GM23338 (cell line): ENCODE results near the gene PPP2R2B. TPM values are rescaled to one million over a fixed set of nuclear protein-coding genes. Genes with fewer than 3 reads are reported as not detected.
A peak's percentile ranks its signal among the peaks of the same experiment; 100 is the strongest.

ENCODE experiments used
- ATAC-seq: fragments of 200-7000 bp; cut with Tn5 transposase; 3 replicates; pipeline ENCODE4 v1.9.1; 2020
- DNase-seq: peaks from one replicate; pipeline ENCODE4 v3.0.0-alpha.2; 2015; ENCODE audit warnings: low spot score
- H2AFZ ChIP-seq: fragments of 200-600 bp; sonication (generic); 2 replicates; pipeline ENCODE4 v1.8.0; 2016; ENCODE audit warnings: antibody characterized with exemption, mild to moderate bottlenecking, moderate library complexity
- H3F3A ChIP-seq: fragments of 200-600 bp; sonication (generic); replicated peaks from 2 replicates; pipeline ENCODE4 v1.8.0; 2017; ENCODE audit warnings: antibody characterized with exemption, mixed run types, low read depth
- H3K27ac ChIP-seq: fragments of 200-600 bp; sonication (generic); 2 replicates; pipeline ENCODE4 v1.6.1; 2016; ENCODE audit warnings: low read depth
- H3K27me3 ChIP-seq: fragments of 200-600 bp; sonication (generic); 2 replicates; pipeline ENCODE4 v1.8.0; 2016; ENCODE audit warnings: mild to moderate bottlenecking, mixed run types, moderate library complexity; ENCODE audit not compliant: insufficient read depth
- H3K36me3 ChIP-seq: fragments of 200-600 bp; sonication (generic); 2 replicates; pipeline ENCODE4 v1.8.0; 2016; ENCODE audit warnings: mild to moderate bottlenecking; ENCODE audit not compliant: insufficient read depth
- H3K4me1 ChIP-seq: fragments of 200-600 bp; sonication (generic); 2 replicates; pipeline ENCODE4 v1.8.0; 2016; ENCODE audit warnings: mild to moderate bottlenecking, moderate library complexity; ENCODE audit not compliant: insufficient read depth
- H3K4me2 ChIP-seq: fragments of 200-600 bp; sonication (generic); 2 replicates; pipeline ENCODE4 v1.7.1; 2017; ENCODE audit warnings: mixed run types
- H3K4me3 ChIP-seq: fragments of 200-600 bp; sonication (generic); 2 replicates; pipeline ENCODE4 v1.6.1; 2016; ENCODE audit warnings: mixed run types
- H3K79me2 ChIP-seq: fragments of 200-600 bp; sonication (generic); replicated peaks from 2 replicates; pipeline ENCODE4 v1.8.0; 2017; ENCODE audit warnings: mild to moderate bottlenecking; ENCODE audit not compliant: insufficient read depth
- H3K9me2 ChIP-seq: fragments of 200-600 bp; sonication (generic); 2 replicates; pipeline ENCODE4 v1.8.0; 2017; ENCODE audit not compliant: insufficient read depth
- H4K20me1 ChIP-seq: fragments of 200-600 bp; sonication (generic); replicated peaks from 2 replicates; pipeline ENCODE4 v1.8.0; 2017; ENCODE audit warnings: mild to moderate bottlenecking; ENCODE audit not compliant: insufficient read depth
- H3K27ac Mint-ChIP-seq: 2 replicates; pipeline ENCODE4 v1.8.0; 2020; ENCODE audit warnings: inconsistent platforms, mild to moderate bottlenecking, moderate library complexity, mixed read lengths
- H3K27me3 Mint-ChIP-seq: 3 replicates; pipeline ENCODE4 v1.8.0; 2022; ENCODE audit warnings: low read depth, mild to moderate bottlenecking, moderate library complexity, mixed read lengths, inconsistent platforms; ENCODE audit not compliant: insufficient read depth, poor library complexity
- H3K36me3 Mint-ChIP-seq: 3 replicates; pipeline ENCODE4 v1.8.0; 2021; ENCODE audit warnings: low read depth, mild to moderate bottlenecking, inconsistent platforms, moderate library complexity, mixed read lengths
- H3K4me1 Mint-ChIP-seq: 3 replicates; pipeline ENCODE4 v1.8.0; 2020; ENCODE audit warnings: mild to moderate bottlenecking, inconsistent platforms, mixed read lengths
- H3K4me3 Mint-ChIP-seq: 3 replicates; pipeline ENCODE4 v1.8.0; 2021; ENCODE audit warnings: moderate library complexity, mild to moderate bottlenecking, inconsistent platforms, mixed read lengths
- H3K9me3 Mint-ChIP-seq: 3 replicates; pipeline ENCODE4 v1.8.0; 2020; ENCODE audit warnings: moderate library complexity, mild to moderate bottlenecking, inconsistent platforms, mixed read lengths
- CREB1 ChIP-seq: fragments of 250-450 bp; sonication (Bioruptor Pico); IDR thresholded peaks from 2 replicates; pipeline ENCODE4 v1.5.0; 2020; ENCODE audit warnings: low read depth, mild to moderate bottlenecking, moderate library complexity
- ETS1 ChIP-seq: IDR thresholded peaks from 2 replicates; pipeline ENCODE4 v1.6.1; 2016; ENCODE audit warnings: antibody characterized with exemption
- EZH2 ChIP-seq: fragments of 200-600 bp; sonication (generic); IDR thresholded peaks from one replicate; pipeline ENCODE4 v1.8.0; 2017; ENCODE audit warnings: antibody characterized with exemption, mild to moderate bottlenecking, low read depth; ENCODE audit not compliant: unreplicated experiment
- EZH2phosphoT487 ChIP-seq: fragments of 200-600 bp; sonication (generic); IDR thresholded peaks from one replicate; pipeline ENCODE4 v1.8.1; 2018; ENCODE audit warnings: antibody characterized with exemption; ENCODE audit not compliant: unreplicated experiment
- JUNB ChIP-seq: IDR thresholded peaks from one replicate; pipeline ENCODE4 v1.6.1; 2016; ENCODE audit warnings: antibody characterized with exemption; ENCODE audit not compliant: unreplicated experiment
- NANOG ChIP-seq: IDR thresholded peaks from 2 replicates; pipeline ENCODE4 v1.6.1; 2016; ENCODE audit warnings: antibody characterized with exemption, borderline replicate concordance
- STAT1 ChIP-seq: IDR thresholded peaks from one replicate; pipeline ENCODE4 v1.6.1; 2016; ENCODE audit warnings: antibody characterized with exemption; ENCODE audit not compliant: unreplicated experiment
- ZNF331 ChIP-seq: fragments of 250-450 bp; sonication (Bioruptor Pico); IDR thresholded peaks from 2 replicates; pipeline ENCODE4 v1.5.0; 2020; ENCODE audit warnings: low read depth, mild to moderate bottlenecking, moderate library complexity
- polyA plus RNA-seq: library from polyadenylated mRNA; unstranded; fragments of >200 nt; fragmentation: Nextera tagmentation; extraction: Ambion mirVana; gene quantifications from 2 replicates; pipeline ENCODE4 v1.2.1, GENCODE V29; 2016
- total RNA-seq: library from RNA; depleted of rRNA; stranded (reverse); fragments of >200 nt; shearing (Covaris generic); gene quantifications from 2 replicates; pipeline ENCODE4 v1.2.3, GENCODE V29; 2014
- TF ChIP-seq, protein P1 (sequence below), 2 experiments: fragments of 200-600 bp in 1 of 2; sonication (generic) in 1 of 2; conservative IDR thresholded peaks; 2 replicates each; pipeline versions ENCODE4 v1.5.1 to v1.6.1; 2016 to 2017; ENCODE audit warnings: antibody characterized with exemption in 2 of 2, low read depth in 2 of 2, mild to moderate bottlenecking in 2 of 2, moderate library complexity in 1 of 2
- TF ChIP-seq, protein P2 (sequence below): IDR thresholded peaks from one replicate; pipeline ENCODE4 v1.6.1; 2018; ENCODE audit warnings: antibody characterized with exemption; ENCODE audit not compliant: unreplicated experiment

Gene PPP2R2B
- total and polyA plus RNA-seq, 2 experiments from 2014 or later: 21.3 to 33.9 TPM

DNA sequence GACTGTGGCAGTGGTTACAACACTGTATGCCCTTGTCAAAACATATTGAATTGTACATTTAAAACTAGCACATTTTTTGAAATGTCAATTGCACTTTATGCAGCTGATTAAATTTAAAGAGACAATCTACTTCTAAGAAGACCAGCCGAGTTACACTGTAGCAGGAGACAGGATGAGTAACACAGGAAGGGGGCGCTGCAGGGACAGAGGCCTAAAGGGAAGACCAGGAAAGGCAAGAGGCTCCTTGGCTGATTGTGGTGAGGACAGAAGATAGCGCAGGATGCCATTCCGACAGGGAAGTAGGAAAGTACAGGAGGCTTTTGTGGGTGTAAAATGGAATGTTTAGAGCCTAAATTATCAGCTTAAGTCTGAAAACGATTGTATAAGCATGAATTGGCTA is 28.2 kb upstream of the PPP2R2B start:
- no peak overlapping the region for H3K4me3 ChIP-seq
- DNase-seq (peak; percentile 87), ATAC-seq (peak; percentile 92)
- Mint-ChIP-seq H3K9me3 (no peaks in the 10 kb centered on the region), H3K4me3 (no peak overlapping the region), H3K36me3 (no peaks in the 10 kb centered on the region), H3K4me1 (no peaks in the 10 kb centered on the region; the same call in 2 of the 3 replicates), H3K27ac (no peak overlapping the region), H3K27me3 (no peaks in the 10 kb centered on the region)
- no peak overlapping the region for H3K27ac ChIP-seq
- H3K36me3 ChIP-seq: no peaks in the 10 kb centered on the region
- no peaks in the 10 kb centered on the region for H3K27me3 ChIP-seq
- no peaks in the 10 kb centered on the region for H3F3A ChIP-seq
- H3K4me1 ChIP-seq: no peaks in the 10 kb centered on the region
- TF ChIP-seq, protein P1, sequence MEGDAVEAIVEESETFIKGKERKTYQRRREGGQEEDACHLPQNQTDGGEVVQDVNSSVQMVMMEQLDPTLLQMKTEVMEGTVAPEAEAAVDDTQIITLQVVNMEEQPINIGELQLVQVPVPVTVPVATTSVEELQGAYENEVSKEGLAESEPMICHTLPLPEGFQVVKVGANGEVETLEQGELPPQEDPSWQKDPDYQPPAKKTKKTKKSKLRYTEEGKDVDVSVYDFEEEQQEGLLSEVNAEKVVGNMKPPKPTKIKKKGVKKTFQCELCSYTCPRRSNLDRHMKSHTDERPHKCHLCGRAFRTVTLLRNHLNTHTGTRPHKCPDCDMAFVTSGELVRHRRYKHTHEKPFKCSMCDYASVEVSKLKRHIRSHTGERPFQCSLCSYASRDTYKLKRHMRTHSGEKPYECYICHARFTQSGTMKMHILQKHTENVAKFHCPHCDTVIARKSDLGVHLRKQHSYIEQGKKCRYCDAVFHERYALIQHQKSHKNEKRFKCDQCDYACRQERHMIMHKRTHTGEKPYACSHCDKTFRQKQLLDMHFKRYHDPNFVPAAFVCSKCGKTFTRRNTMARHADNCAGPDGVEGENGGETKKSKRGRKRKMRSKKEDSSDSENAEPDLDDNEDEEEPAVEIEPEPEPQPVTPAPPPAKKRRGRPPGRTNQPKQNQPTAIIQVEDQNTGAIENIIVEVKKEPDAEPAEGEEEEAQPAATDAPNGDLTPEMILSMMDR (conservative IDR thresholded peaks at IDR 0.05; ENCODE audit: low read depth in 2 of 2): peak; percentile 80 to 81
- no peak for TF ChIP-seq ETS1
- no peaks in the 10 kb centered on the region for H3K79me2 ChIP-seq
- H4K20me1 ChIP-seq: no peaks in the 10 kb centered on the region
- no peaks in the 10 kb centered on the region for H3K9me2 ChIP-seq
- H2AFZ ChIP-seq: 0 out of 2 replicates have a peak overlapping the region, but pooled peaks have one; percentile 11
- H3K4me2 ChIP-seq: no peak overlapping the region

DNA sequence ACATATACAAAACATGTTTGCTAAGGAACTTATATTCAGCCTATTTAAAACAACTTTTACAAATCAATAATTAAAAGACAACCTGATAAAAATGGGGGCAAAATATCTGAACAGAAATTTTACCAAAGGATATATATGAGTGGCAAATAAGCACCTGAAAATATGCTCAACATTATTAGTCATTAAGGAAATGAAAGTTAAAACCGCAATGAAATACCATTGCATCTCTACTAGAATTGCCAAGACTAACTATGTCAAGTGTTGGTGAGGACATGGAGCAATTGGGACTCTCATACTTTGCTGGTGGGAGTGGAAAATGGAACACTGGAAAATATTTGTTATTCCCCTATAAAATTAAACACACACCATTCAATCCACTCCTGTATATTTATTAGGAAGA is 26.3 kb upstream of the PPP2R2B start:
- Histone ChIP-seq H3K4me2 (no peak overlapping the region), H3K27ac (no peak overlapping the region), H3F3A (no peaks in the 10 kb centered on the region), H3K79me2 (no peaks in the 10 kb centered on the region), H4K20me1 (no peaks in the 10 kb centered on the region), H3K9me2 (no peaks in the 10 kb centered on the region), H2AFZ (no peak overlapping the region), H3K4me3 (no peak overlapping the region), H3K4me1 (no peaks in the 10 kb centered on the region), H3K36me3 (no peaks in the 10 kb centered on the region), H3K27me3 (no peaks in the 10 kb centered on the region)
- no peak for ATAC-seq
- Mint-ChIP-seq H3K4me3 (no peak overlapping the region), H3K4me1 (no peaks in the 10 kb centered on the region; the same call in 2 of the 3 replicates), H3K9me3 (no peaks in the 10 kb centered on the region), H3K27me3 (no peaks in the 10 kb centered on the region), H3K36me3 (no peaks in the 10 kb centered on the region), H3K27ac (no peak overlapping the region)
- DNase-seq: no peak
- TF ChIP-seq CREB1 (CRISPR knock-in tag) (no peak), EZH2 (no peak), EZH2phosphoT487 (no peak), JUNB (no peak), STAT1 (no peak), NANOG (no peak), ZNF331 (no peak)
- TF ChIP-seq, protein P1 (conservative IDR thresholded peaks at IDR 0.05; ENCODE audit: low read depth in 2 of 2): no peak
- TF ChIP-seq, protein P2, sequence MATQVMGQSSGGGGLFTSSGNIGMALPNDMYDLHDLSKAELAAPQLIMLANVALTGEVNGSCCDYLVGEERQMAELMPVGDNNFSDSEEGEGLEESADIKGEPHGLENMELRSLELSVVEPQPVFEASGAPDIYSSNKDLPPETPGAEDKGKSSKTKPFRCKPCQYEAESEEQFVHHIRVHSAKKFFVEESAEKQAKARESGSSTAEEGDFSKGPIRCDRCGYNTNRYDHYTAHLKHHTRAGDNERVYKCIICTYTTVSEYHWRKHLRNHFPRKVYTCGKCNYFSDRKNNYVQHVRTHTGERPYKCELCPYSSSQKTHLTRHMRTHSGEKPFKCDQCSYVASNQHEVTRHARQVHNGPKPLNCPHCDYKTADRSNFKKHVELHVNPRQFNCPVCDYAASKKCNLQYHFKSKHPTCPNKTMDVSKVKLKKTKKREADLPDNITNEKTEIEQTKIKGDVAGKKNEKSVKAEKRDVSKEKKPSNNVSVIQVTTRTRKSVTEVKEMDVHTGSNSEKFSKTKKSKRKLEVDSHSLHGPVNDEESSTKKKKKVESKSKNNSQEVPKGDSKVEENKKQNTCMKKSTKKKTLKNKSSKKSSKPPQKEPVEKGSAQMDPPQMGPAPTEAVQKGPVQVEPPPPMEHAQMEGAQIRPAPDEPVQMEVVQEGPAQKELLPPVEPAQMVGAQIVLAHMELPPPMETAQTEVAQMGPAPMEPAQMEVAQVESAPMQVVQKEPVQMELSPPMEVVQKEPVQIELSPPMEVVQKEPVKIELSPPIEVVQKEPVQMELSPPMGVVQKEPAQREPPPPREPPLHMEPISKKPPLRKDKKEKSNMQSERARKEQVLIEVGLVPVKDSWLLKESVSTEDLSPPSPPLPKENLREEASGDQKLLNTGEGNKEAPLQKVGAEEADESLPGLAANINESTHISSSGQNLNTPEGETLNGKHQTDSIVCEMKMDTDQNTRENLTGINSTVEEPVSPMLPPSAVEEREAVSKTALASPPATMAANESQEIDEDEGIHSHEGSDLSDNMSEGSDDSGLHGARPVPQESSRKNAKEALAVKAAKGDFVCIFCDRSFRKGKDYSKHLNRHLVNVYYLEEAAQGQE: no peak
